NT2/D1 (cell line): ENCODE results near the gene MAST4.

ENCODE experiments used
- DNase-seq: peaks from one replicate; pipeline ENCODE4 v3.0.0-alpha.2; 2011; ENCODE audit warnings: low read depth, low spot score
- H3K27me3 ChIP-seq: 2 replicates; pipeline ENCODE4 v1.6.0; 2011; ENCODE audit warnings: mild to moderate bottlenecking; ENCODE audit not compliant: insufficient read length, insufficient read depth
- H3K36me3 ChIP-seq: 2 replicates; pipeline ENCODE4 v1.6.1; 2011; ENCODE audit warnings: mild to moderate bottlenecking, low read length, mixed read lengths; ENCODE audit not compliant: insufficient read depth, insufficient read length
- H3K4me1 ChIP-seq: 2 replicates; pipeline ENCODE4 v1.5.1; 2011; ENCODE audit not compliant: insufficient read depth, insufficient read length
- H3K4me3 ChIP-seq: 2 replicates; pipeline ENCODE4 v1.5.1; 2011; ENCODE audit warnings: low read depth; ENCODE audit not compliant: insufficient read length
- H3K9ac ChIP-seq: 2 replicates; pipeline ENCODE4 v1.6.0; 2011; ENCODE audit warnings: low read depth; ENCODE audit not compliant: insufficient read length
- H3K9me3 ChIP-seq: 2 replicates; pipeline ENCODE4 v1.5.1; 2011; ENCODE audit warnings: mild to moderate bottlenecking, low read length; ENCODE audit not compliant: insufficient read depth
- SUZ12 ChIP-seq: IDR thresholded peaks from 2 replicates; pipeline ENCODE4 v1.6.1; 2011; ENCODE audit not compliant: insufficient read length, insufficient read depth; ENCODE audit errors: extremely low read depth
- YY1 ChIP-seq: IDR thresholded peaks from 2 replicates; pipeline ENCODE4 v1.6.1; 2011; ENCODE audit not compliant: insufficient read length, insufficient read depth
- ZNF274 ChIP-seq: IDR thresholded peaks from 2 replicates; pipeline ENCODE4 v1.6.1; 2011; ENCODE audit warnings: mild to moderate bottlenecking, low read depth, low read length

The MAST4 gene

GRCh38 chr5:67208403-67208802 lies 612.2 kb downstream of the MAST4 start:
- no peak overlapping the region for H3K9ac ChIP-seq
- H3K4me1 ChIP-seq: peaks cover 3% of the 10 kb centered on the region
- no peaks in the 10 kb centered on the region for H3K27me3 ChIP-seq
- TF ChIP-seq ZNF274: no peak
- TF ChIP-seq SUZ12: no peak
- TF ChIP-seq YY1: no peak
- DNase-seq: no peak
- H3K36me3 ChIP-seq: no peaks in the 10 kb centered on the region
- no peak overlapping the region for H3K4me3 ChIP-seq
- no peaks in the 10 kb centered on the region for H3K9me3 ChIP-seq

- no peak overlapping the region for H3K4me3 ChIP-seq
- H3K9ac ChIP-seq: no peak overlapping the region
- peaks cover 3% of the 10 kb centered on the region for H3K4me1 ChIP-seq
- no peaks in the 10 kb centered on the region for H3K27me3 ChIP-seq
- TF ChIP-seq SUZ12 (no peak), ZNF274 (no peak), YY1 (no peak)
- H3K36me3 ChIP-seq: no peaks in the 10 kb centered on the region
- DNase-seq: peak; percentile 81
- no peaks in the 10 kb centered on the region for H3K9me3 ChIP-seq
Measured at GRCh38 chr5:67209141-67209771, 613.1 kb downstream of the MAST4 start.

- H3K9ac ChIP-seq: no peak overlapping the region
- peaks cover 3% of the 10 kb centered on the region for H3K4me1 ChIP-seq
- no peak overlapping the region for H3K4me3 ChIP-seq
- no peak for DNase-seq
- H3K27me3 ChIP-seq: no peaks in the 10 kb centered on the region
- no peak for TF ChIP-seq ZNF274
- TF ChIP-seq YY1: no peak
- TF ChIP-seq SUZ12: no peak
- H3K9me3 ChIP-seq: no peaks in the 10 kb centered on the region
- no peaks in the 10 kb centered on the region for H3K36me3 ChIP-seq
Measured at GRCh38 chr5:67211926-67212325, 615.7 kb downstream of the MAST4 start.

- no peak for DNase-seq
- no peak overlapping the region for H3K9ac ChIP-seq
- H3K9me3 ChIP-seq: no peaks in the 10 kb centered on the region
- H3K27me3 ChIP-seq: no peaks in the 10 kb centered on the region
- no peak overlapping the region for H3K4me3 ChIP-seq
- H3K36me3 ChIP-seq: no peaks in the 10 kb centered on the region
- TF ChIP-seq ZNF274: no peak
- TF ChIP-seq YY1: no peak
- no peak for TF ChIP-seq SUZ12
- peaks cover 3% of the 10 kb centered on the region for H3K4me1 ChIP-seq
Measured at GRCh38 chr5:67214036-67214435, 617.8 kb downstream of the MAST4 start.

GRCh38 chr5:67214707-67215447 lies 618.7 kb downstream of the MAST4 start:
- H3K4me3 ChIP-seq: no peak overlapping the region
- no peaks in the 10 kb centered on the region for H3K36me3 ChIP-seq
- H3K27me3 ChIP-seq: no peaks in the 10 kb centered on the region
- no peaks in the 10 kb centered on the region for H3K4me1 ChIP-seq
- no peak overlapping the region for H3K9ac ChIP-seq
- no peak for DNase-seq
- no peaks in the 10 kb centered on the region for H3K9me3 ChIP-seq
- TF ChIP-seq YY1 (no peak), ZNF274 (no peak), SUZ12 (no peak)

GRCh38 chr5:67215519-67216471 lies 619.6 kb downstream of the MAST4 start:
- DNase-seq: no peak
- H3K36me3 ChIP-seq: no peaks in the 10 kb centered on the region
- H3K9me3 ChIP-seq: no peaks in the 10 kb centered on the region
- no peak overlapping the region for H3K4me3 ChIP-seq
- H3K9ac ChIP-seq: no peak overlapping the region
- TF ChIP-seq ZNF274 (no peak), YY1 (no peak), SUZ12 (no peak)
- H3K27me3 ChIP-seq: no peaks in the 10 kb centered on the region
- no peaks in the 10 kb centered on the region for H3K4me1 ChIP-seq

GRCh38 chr5:67216564-67216963 lies 620.4 kb downstream of the MAST4 start:
- Histone ChIP-seq H3K9me3 (no peaks in the 10 kb centered on the region), H3K4me1 (no peaks in the 10 kb centered on the region), H3K9ac (no peak overlapping the region), H3K4me3 (no peak overlapping the region), H3K36me3 (no peaks in the 10 kb centered on the region), H3K27me3 (no peaks in the 10 kb centered on the region)
- TF ChIP-seq YY1 (no peak), SUZ12 (no peak), ZNF274 (no peak)
- no peak for DNase-seq
